WTC11 (cell line): Measurements from ENCODE around the gene NPAS3.

Experiments
- ELF4 ChIP-seq: sonication (generic); formaldehyde crosslinking; IDR thresholded peaks from 2 replicates; pipeline ENCODE4 v1.8.1; 2022; ENCODE audit warnings: low read depth, mild to moderate bottlenecking, moderate library complexity, missing genetic modification reagents
- IRF2 ChIP-seq: sonication (generic); formaldehyde crosslinking; IDR thresholded peaks from 2 replicates; pipeline ENCODE4 v1.8.0; 2022; ENCODE audit warnings: low read depth, missing genetic modification reagents, borderline replicate concordance
- NFYB ChIP-seq: sonication (generic); formaldehyde crosslinking; conservative IDR thresholded peaks from 2 replicates; pipeline ENCODE4 v1.8.0; 2022; ENCODE audit warnings: low read depth, missing genetic modification reagents
- SP1 ChIP-seq: sonication (generic); formaldehyde crosslinking; conservative IDR thresholded peaks from 2 replicates; pipeline ENCODE4 v1.8.1; 2022; ENCODE audit warnings: missing genetic modification reagents
- TF ChIP-seq, protein P1 (sequence below): sonication (generic); formaldehyde crosslinking; IDR thresholded peaks from 2 replicates; pipeline ENCODE4 v1.8.1; 2023; ENCODE audit warnings: mild to moderate bottlenecking, missing genetic modification reagents, moderate library complexity
- TF ChIP-seq, protein P2 (sequence below): fragments of 200-600 bp; IDR thresholded peaks from 2 replicates; pipeline ENCODE4 v1.8.0; 2022; ENCODE audit warnings: antibody characterized with exemption
- TF ChIP-seq, protein P3 (sequence below): sonication (generic); formaldehyde crosslinking; IDR thresholded peaks from 2 replicates; pipeline ENCODE4 v1.8.1; 2022; ENCODE audit warnings: low read depth, missing genetic modification reagents, borderline replicate concordance
- TF ChIP-seq, protein P4 (sequence below): sonication (generic); formaldehyde crosslinking; IDR thresholded peaks from 2 replicates; pipeline ENCODE4 v1.8.1; 2022; ENCODE audit warnings: mild to moderate bottlenecking, missing genetic modification reagents, moderate library complexity, borderline replicate concordance
- TF ChIP-seq, protein P5 (sequence below): fragments of 250-450 bp; sonication (Bioruptor Pico); IDR thresholded peaks from 2 replicates; pipeline ENCODE4 v1.8.0; 2021; ENCODE audit warnings: mild to moderate bottlenecking

DNA sequence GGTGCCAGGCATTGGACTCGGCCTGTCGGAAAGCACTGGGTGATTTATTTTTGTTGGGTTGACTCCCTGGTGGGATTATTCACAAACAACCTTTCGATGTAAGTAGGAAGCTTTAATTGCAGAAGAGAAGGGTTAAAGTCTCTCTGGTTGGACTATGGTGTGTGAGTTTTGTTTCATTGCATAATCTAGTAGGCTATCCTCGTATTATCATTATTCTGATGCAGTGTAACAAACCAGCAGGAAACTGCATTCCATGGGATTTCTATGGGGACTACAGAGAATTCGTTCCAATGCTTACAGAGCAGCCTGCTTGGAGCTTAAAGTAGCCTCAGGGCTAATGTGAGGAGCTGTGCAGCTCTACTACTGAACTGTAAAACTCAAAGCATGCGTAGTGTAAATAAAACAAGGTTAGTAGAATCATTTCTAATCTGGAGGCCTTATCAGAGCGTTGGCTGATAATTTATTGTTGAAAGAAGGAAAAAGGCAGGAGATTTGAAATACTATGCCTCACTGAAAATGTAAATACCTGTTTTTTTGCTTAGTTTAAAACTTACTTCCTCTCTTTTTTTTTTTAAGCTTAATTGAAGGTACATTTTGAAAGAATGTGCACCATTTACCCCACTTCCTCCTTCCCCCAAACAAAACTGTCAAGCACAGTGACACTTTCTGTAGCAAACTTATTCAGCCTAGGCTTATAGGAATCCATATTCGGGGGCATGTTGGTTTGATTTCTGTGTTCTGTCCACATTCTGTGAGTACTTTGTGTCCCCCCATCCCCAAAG is 226.7 kb downstream of the NPAS3 start:
- TF ChIP-seq, protein P1, sequence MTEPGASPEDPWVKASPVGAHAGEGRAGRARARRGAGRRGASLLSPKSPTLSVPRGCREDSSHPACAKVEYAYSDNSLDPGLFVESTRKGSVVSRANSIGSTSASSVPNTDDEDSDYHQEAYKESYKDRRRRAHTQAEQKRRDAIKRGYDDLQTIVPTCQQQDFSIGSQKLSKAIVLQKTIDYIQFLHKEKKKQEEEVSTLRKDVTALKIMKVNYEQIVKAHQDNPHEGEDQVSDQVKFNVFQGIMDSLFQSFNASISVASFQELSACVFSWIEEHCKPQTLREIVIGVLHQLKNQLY (CRISPR knock-in tag): no peak
- TF ChIP-seq, protein P2, sequence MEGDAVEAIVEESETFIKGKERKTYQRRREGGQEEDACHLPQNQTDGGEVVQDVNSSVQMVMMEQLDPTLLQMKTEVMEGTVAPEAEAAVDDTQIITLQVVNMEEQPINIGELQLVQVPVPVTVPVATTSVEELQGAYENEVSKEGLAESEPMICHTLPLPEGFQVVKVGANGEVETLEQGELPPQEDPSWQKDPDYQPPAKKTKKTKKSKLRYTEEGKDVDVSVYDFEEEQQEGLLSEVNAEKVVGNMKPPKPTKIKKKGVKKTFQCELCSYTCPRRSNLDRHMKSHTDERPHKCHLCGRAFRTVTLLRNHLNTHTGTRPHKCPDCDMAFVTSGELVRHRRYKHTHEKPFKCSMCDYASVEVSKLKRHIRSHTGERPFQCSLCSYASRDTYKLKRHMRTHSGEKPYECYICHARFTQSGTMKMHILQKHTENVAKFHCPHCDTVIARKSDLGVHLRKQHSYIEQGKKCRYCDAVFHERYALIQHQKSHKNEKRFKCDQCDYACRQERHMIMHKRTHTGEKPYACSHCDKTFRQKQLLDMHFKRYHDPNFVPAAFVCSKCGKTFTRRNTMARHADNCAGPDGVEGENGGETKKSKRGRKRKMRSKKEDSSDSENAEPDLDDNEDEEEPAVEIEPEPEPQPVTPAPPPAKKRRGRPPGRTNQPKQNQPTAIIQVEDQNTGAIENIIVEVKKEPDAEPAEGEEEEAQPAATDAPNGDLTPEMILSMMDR: no peak
- TF ChIP-seq, protein P3, sequence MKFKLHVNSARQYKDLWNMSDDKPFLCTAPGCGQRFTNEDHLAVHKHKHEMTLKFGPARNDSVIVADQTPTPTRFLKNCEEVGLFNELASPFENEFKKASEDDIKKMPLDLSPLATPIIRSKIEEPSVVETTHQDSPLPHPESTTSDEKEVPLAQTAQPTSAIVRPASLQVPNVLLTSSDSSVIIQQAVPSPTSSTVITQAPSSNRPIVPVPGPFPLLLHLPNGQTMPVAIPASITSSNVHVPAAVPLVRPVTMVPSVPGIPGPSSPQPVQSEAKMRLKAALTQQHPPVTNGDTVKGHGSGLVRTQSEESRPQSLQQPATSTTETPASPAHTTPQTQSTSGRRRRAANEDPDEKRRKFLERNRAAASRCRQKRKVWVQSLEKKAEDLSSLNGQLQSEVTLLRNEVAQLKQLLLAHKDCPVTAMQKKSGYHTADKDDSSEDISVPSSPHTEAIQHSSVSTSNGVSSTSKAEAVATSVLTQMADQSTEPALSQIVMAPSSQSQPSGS (CRISPR knock-in tag): no peak
- TF ChIP-seq NFYB (CRISPR knock-in tag): no peak
- TF ChIP-seq, protein P4, sequence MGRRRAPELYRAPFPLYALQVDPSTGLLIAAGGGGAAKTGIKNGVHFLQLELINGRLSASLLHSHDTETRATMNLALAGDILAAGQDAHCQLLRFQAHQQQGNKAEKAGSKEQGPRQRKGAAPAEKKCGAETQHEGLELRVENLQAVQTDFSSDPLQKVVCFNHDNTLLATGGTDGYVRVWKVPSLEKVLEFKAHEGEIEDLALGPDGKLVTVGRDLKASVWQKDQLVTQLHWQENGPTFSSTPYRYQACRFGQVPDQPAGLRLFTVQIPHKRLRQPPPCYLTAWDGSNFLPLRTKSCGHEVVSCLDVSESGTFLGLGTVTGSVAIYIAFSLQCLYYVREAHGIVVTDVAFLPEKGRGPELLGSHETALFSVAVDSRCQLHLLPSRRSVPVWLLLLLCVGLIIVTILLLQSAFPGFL (CRISPR knock-in tag): no peak
- no peak for TF ChIP-seq SP1 (CRISPR knock-in tag)
- TF ChIP-seq ELF4 (CRISPR knock-in tag): no peak
- TF ChIP-seq IRF2: no peak
- TF ChIP-seq, protein P5, sequence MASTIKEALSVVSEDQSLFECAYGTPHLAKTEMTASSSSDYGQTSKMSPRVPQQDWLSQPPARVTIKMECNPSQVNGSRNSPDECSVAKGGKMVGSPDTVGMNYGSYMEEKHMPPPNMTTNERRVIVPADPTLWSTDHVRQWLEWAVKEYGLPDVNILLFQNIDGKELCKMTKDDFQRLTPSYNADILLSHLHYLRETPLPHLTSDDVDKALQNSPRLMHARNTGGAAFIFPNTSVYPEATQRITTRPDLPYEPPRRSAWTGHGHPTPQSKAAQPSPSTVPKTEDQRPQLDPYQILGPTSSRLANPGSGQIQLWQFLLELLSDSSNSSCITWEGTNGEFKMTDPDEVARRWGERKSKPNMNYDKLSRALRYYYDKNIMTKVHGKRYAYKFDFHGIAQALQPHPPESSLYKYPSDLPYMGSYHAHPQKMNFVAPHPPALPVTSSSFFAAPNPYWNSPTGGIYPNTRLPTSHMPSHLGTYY: no peak
